MM.1S (cell line): ENCODE measurements around the gene ZNHIT1.

ENCODE experiments used
- DNase-seq: peaks from one replicate; pipeline ENCODE4 v3.0.0-alpha.2; 2015
- H2AFZ ChIP-seq: fragments of 300-600 bp; sonication (generic); 2 replicates; pipeline ENCODE4 v1.6.0; 2016; ENCODE audit warnings: antibody characterized with exemption, low read length
- H3F3A ChIP-seq: fragments of 300-600 bp; sonication (generic); 2 replicates; pipeline ENCODE4 v1.6.1; 2016; ENCODE audit warnings: mild to moderate bottlenecking, antibody characterized with exemption, low read length, moderate library complexity, mixed read lengths; ENCODE audit not compliant: insufficient read depth
- H3K27ac ChIP-seq: fragments of 300-600 bp; sonication (generic); 2 replicates; pipeline ENCODE4 v1.5.1; 2016; ENCODE audit warnings: mild to moderate bottlenecking, low read length
- H3K27me3 ChIP-seq: fragments of 300-600 bp; sonication (generic); replicated peaks from 2 replicates; pipeline ENCODE4 v1.6.0; 2016; ENCODE audit warnings: low read length; ENCODE audit not compliant: insufficient read depth
- H3K36me3 ChIP-seq: fragments of 300-600 bp; sonication (generic); replicated peaks from 2 replicates; pipeline ENCODE4 v1.6.1; 2016; ENCODE audit warnings: mild to moderate bottlenecking, low read length, mixed read lengths; ENCODE audit not compliant: insufficient read depth
- H3K4me1 ChIP-seq: fragments of 300-600 bp; sonication (generic); 2 replicates; pipeline ENCODE4 v1.6.1; 2016; ENCODE audit warnings: low read length, mixed read lengths
- H3K4me2 ChIP-seq: fragments of 300-600 bp; sonication (generic); 2 replicates; pipeline ENCODE4 v1.6.0; 2016; ENCODE audit warnings: low read depth, low read length
- H3K4me3 ChIP-seq: fragments of 300-600 bp; sonication (generic); 2 replicates; pipeline ENCODE4 v1.5.1; 2016; ENCODE audit warnings: low read length, mixed read lengths
- H3K79me2 ChIP-seq: fragments of 300-600 bp; sonication (generic); 2 replicates; pipeline ENCODE4 v1.6.1; 2016; ENCODE audit warnings: mixed run types, low read length, mixed read lengths
- H3K9ac ChIP-seq: fragments of 300-600 bp; sonication (generic); 2 replicates; pipeline ENCODE4 v1.6.1; 2016; ENCODE audit warnings: low read length, mixed read lengths
- H3K9me2 ChIP-seq: fragments of 300-600 bp; sonication (generic); replicated peaks from 2 replicates; pipeline ENCODE4 v1.6.1; 2016; ENCODE audit warnings: mild to moderate bottlenecking, low read length, mixed read lengths; ENCODE audit not compliant: insufficient read depth
- H3K9me3 ChIP-seq: fragments of 300-600 bp; sonication (generic); replicated peaks from 2 replicates; pipeline ENCODE4 v1.6.1; 2016; ENCODE audit warnings: mild to moderate bottlenecking, low read length, mixed read lengths; ENCODE audit not compliant: insufficient read depth
- H4K20me1 ChIP-seq: fragments of 300-600 bp; sonication (generic); 2 replicates; pipeline ENCODE4 v1.6.1; 2016; ENCODE audit warnings: mild to moderate bottlenecking, low read length, moderate library complexity, mixed read lengths; ENCODE audit not compliant: insufficient read depth
- EZH2 ChIP-seq: fragments of 300-600 bp; sonication (generic); optimal IDR thresholded peaks from 2 replicates; pipeline ENCODE3; 2017; ENCODE audit warnings: low read depth, mild to moderate bottlenecking, antibody characterized with exemption, low read length, mixed read lengths
- EZH2phosphoT487 ChIP-seq: fragments of 300-600 bp; sonication (generic); IDR thresholded peaks from 2 replicates; pipeline ENCODE4 v1.6.1; 2018; ENCODE audit warnings: antibody characterized with exemption, low read length
- TF ChIP-seq, protein P1 (sequence below): fragments of 300-600 bp; sonication (generic); IDR thresholded peaks from 2 replicates; pipeline ENCODE4 v1.5.1; 2016; ENCODE audit warnings: antibody characterized with exemption, low read length, mixed read lengths

Gene ZNHIT1

DNA sequence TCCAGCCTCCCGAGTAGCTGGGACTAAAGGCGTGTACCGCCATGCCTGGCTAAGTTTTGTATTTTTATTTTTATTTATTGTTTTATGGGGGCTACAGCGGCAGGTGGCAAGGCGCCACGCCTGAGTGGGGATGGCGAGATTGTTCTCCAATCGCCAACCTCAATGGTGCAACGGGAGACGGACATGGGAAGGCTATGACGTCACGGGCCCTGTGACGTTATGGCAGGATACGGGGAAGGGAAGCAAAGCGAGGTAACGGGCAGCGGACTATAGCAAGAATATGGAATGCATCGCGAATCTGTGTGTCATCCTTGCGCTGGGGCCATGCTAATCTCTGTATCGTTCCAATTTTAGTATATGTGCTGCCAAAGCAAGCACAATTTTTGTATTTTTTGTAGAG lies 51.7 kb downstream of the ZNHIT1 start:
- Histone ChIP-seq H3K4me3 (no peak overlapping the region), H3K4me1 (no peaks in the 10 kb centered on the region)

DNA sequence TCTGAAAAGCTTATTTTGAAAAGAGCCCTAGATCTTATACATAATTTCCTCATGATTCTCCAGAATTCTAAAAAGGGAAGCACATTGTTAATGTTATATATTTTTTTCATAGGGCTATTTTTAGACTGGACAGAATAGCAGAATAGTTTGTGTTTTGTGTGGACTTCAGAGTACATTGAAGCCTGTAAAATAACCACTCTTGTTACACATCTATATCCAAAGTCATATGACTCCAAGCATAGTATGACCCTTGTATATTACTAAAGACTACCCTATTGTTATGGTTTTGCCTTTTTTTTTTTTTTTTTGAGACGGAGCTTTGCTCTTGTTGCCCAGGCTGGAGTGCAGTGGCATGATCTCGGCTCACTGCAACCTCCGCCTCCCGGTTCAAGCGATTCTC lies 53.1 kb downstream of the ZNHIT1 start:
- Histone ChIP-seq H4K20me1 (no peaks in the 10 kb centered on the region), H3K27ac (no peak overlapping the region), H3K4me1 (no peaks in the 10 kb centered on the region), H3K36me3 (no peaks in the 10 kb centered on the region), H3F3A (no peaks in the 10 kb centered on the region), H3K9me3 (no peaks in the 10 kb centered on the region), H3K4me2 (no peak overlapping the region), H2AFZ (no peak overlapping the region), H3K4me3 (no peak overlapping the region), H3K27me3 (peaks cover 91% of the 10 kb centered on the region), H3K9ac (no peak overlapping the region), H3K79me2 (no peaks in the 10 kb centered on the region), H3K9me2 (no peaks in the 10 kb centered on the region)
- TF ChIP-seq EZH2phosphoT487, result no peak
- TF ChIP-seq, protein P1, sequence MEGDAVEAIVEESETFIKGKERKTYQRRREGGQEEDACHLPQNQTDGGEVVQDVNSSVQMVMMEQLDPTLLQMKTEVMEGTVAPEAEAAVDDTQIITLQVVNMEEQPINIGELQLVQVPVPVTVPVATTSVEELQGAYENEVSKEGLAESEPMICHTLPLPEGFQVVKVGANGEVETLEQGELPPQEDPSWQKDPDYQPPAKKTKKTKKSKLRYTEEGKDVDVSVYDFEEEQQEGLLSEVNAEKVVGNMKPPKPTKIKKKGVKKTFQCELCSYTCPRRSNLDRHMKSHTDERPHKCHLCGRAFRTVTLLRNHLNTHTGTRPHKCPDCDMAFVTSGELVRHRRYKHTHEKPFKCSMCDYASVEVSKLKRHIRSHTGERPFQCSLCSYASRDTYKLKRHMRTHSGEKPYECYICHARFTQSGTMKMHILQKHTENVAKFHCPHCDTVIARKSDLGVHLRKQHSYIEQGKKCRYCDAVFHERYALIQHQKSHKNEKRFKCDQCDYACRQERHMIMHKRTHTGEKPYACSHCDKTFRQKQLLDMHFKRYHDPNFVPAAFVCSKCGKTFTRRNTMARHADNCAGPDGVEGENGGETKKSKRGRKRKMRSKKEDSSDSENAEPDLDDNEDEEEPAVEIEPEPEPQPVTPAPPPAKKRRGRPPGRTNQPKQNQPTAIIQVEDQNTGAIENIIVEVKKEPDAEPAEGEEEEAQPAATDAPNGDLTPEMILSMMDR, result no peak
- TF ChIP-seq EZH2, result no peak
- DNase-seq, result no peak

More for the DNA sequence above, 51.7 kb downstream of the ZNHIT1 start:
- no peak overlapping the region for H3K27ac ChIP-seq
- H2AFZ ChIP-seq, result no peak overlapping the region
- no peaks in the 10 kb centered on the region for H4K20me1 ChIP-seq
- H3K36me3 ChIP-seq, result no peaks in the 10 kb centered on the region
- DNase-seq, result no peak
- TF ChIP-seq EZH2, result no peak
- TF ChIP-seq EZH2phosphoT487, result no peak
- TF ChIP-seq, protein P1, result no peak
- no peak overlapping the region for H3K9ac ChIP-seq
- H3F3A ChIP-seq, result no peaks in the 10 kb centered on the region
- peaks cover 91% of the 10 kb centered on the region for H3K27me3 ChIP-seq
- no peaks in the 10 kb centered on the region for H3K9me2 ChIP-seq
- no peaks in the 10 kb centered on the region for H3K79me2 ChIP-seq
- H3K4me2 ChIP-seq, result no peak overlapping the region
- H3K9me3 ChIP-seq, result no peaks in the 10 kb centered on the region

DNA sequence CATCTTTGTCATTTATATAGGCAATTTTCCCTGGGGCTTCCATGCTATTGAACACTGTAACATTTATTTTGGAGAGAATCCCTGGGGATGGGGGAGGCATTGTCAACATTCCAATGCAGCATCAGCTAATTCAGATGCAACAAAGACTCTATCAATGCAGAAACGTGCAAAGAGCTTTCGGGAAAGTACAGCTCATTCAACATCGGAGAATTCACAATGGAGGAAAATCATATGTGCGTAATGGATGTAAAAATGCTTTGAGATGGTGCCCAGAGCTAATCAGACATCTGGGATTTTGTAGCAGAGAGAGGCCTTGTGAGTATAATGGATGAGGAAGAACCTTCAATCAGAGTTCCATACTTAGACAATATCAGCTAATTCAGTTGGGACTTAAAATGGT lies 55.2 kb downstream of the ZNHIT1 start:
- no peak overlapping the region for H2AFZ ChIP-seq
- DNase-seq, result no peak
- H3F3A ChIP-seq, result no peaks in the 10 kb centered on the region
- H3K9me2 ChIP-seq, result no peaks in the 10 kb centered on the region
- no peak overlapping the region for H3K4me3 ChIP-seq
- no peaks in the 10 kb centered on the region for H3K79me2 ChIP-seq
- no peaks in the 10 kb centered on the region for H3K4me1 ChIP-seq
- H3K9me3 ChIP-seq, result no peaks in the 10 kb centered on the region
- H3K27ac ChIP-seq, result no peak overlapping the region
- H3K4me2 ChIP-seq, result no peak overlapping the region
- H4K20me1 ChIP-seq, result no peaks in the 10 kb centered on the region
- peaks cover 95% of the 10 kb centered on the region for H3K27me3 ChIP-seq
- H3K36me3 ChIP-seq, result no peaks in the 10 kb centered on the region
- H3K9ac ChIP-seq, result no peak overlapping the region
- TF ChIP-seq, protein P1, result no peak
- no peak for TF ChIP-seq EZH2
- no peak for TF ChIP-seq EZH2phosphoT487
